Lung microvascular endothelial cell (primary cell): ENCODE measurements around the gene MFNG. TPM values are rescaled to one million over a fixed set of nuclear protein-coding genes. Genes with fewer than 3 reads are reported as not detected.

Source experiments
- DNase-seq, 2 donors: peaks; one replicate each; pipeline versions ENCODE4 v3.0.0 to v3.0.0-alpha.2; 2010; ENCODE audit warnings: low read depth in 2 of 2
- total RNA-seq: library from RNA; depleted of rRNA; stranded (reverse); fragments of >200 nt; gene quantifications from 2 replicates; pipeline ENCODE4 v1.2.1, GENCODE V29; 2014

Gene MFNG
- total RNA-seq, 1 donor from 2014 or later = 137 TPM

GRCh38 chr22:37514526-37515051 lies 28.4 kb upstream of the MFNG start:
- DNase-seq = no peak

GRCh38 chr22:37511395-37512104 lies 25.4 kb upstream of the MFNG start:
- no peak for DNase-seq

- no peak for DNase-seq
These were observed 23.9 kb upstream of the MFNG start for GRCh38 chr22:37510091-37510490.

DNA sequence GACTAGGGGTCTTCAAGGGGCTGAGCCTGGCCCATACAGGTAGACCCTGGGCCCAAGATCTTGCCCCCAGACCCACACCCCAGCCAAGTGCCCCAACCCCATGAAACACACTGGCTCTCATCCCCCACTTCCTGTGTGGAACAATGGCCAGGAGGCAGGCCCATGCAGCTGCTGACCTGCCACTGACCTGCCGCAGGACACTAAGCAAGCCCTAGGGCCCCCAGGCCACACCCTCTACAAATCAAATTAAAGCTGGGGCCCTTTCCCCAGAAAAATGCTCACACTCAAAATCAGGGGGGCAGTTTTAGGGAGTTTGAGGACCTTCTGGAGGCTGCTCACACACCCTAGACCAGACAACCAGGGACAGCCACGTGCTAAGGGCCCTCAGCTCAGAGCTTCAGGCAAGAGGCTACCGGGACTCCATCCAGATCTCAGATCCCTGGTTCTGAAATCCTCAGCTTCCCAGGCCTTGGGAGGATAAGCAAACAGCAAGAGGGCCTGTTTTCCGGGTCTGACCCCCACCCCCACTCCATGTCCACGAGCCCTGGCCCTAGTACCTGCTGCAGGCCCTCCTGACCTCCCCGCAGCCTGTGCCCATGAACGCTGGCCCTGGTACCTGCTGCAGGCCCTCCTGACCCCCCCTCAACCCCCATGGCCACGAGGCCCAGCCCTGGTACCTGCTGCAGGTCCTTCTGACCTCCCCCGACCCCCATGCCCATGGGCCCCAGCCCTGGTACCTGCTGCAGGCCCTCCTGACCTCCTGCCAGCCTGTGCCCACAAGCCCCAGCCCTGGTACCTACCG lies 23.1 kb upstream of the MFNG start:
- DNase-seq = peak; percentile 65 to 67

DNA sequence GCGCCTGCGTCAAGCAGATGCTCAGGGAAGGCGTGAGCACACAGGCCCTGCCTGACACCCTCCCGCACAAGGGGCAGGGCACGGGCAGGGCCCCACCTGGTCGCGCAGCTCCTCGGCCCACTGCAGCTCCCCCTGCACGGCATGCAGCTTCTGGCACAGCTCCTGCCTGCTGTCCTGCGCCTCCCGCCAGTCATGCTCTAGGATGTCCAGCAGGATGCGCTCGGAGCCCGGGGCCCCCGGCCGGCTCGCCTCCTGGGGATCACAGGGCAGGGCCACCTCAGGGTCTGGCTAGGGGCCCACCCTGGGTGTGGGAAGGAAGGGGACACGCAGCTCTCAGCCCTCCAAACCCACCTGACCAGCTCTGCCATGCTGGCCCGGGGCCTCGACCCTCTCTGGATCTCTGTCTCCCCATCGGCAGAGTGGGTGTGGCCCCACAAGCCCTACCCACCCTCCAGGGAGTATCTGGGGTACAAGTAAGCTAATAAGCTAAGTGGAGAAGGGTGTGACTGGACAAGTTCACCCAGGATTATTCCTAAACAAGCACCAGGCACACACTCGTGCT lies 22.3 kb upstream of the MFNG start:
- peak; percentile 58 to 70 for DNase-seq

- no peak for DNase-seq
These were observed 21.5 kb upstream of the MFNG start for GRCh38 chr22:37507731-37508130.

DNA sequence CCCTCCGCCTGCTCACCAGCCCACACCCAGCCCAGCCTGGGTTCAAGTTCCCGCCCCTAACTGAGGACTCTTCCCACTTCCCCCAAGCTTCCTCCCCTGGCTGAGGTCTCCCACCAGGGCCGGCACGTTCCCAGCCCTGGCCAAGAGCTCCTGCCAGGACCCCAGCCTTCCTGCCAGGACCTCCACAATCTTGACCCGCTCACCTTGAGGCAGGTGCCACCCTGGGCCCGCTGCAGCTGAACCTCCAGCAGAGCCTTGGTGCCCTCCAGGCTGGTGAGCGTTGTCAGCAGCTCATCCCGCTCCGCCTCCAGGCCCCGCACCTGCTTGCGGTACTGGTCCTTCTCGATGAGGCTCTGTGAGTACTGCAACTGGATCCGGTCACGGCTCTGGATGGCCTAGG lies 19.8 kb upstream of the MFNG start:
- DNase-seq = no peak

GRCh38 chr22:37505565-37505964 lies 19.4 kb upstream of the MFNG start:
- no peak for DNase-seq

- no peak for DNase-seq
These were observed 18.8 kb upstream of the MFNG start for GRCh38 chr22:37504964-37505363.

- peak in 1 of 2 donors; percentile 38 for DNase-seq
These were observed 17.7 kb upstream of the MFNG start for GRCh38 chr22:37503850-37504249.

GRCh38 chr22:37503183-37503683 lies 17.0 kb upstream of the MFNG start:
- no peak for DNase-seq

GRCh38 chr22:37502342-37503182 lies 16.4 kb upstream of the MFNG start:
- DNase-seq = peak in 1 of 2 donors; percentile 52

GRCh38 chr22:37501610-37502341 lies 15.6 kb upstream of the MFNG start:
- DNase-seq = peak; percentile 92

DNA sequence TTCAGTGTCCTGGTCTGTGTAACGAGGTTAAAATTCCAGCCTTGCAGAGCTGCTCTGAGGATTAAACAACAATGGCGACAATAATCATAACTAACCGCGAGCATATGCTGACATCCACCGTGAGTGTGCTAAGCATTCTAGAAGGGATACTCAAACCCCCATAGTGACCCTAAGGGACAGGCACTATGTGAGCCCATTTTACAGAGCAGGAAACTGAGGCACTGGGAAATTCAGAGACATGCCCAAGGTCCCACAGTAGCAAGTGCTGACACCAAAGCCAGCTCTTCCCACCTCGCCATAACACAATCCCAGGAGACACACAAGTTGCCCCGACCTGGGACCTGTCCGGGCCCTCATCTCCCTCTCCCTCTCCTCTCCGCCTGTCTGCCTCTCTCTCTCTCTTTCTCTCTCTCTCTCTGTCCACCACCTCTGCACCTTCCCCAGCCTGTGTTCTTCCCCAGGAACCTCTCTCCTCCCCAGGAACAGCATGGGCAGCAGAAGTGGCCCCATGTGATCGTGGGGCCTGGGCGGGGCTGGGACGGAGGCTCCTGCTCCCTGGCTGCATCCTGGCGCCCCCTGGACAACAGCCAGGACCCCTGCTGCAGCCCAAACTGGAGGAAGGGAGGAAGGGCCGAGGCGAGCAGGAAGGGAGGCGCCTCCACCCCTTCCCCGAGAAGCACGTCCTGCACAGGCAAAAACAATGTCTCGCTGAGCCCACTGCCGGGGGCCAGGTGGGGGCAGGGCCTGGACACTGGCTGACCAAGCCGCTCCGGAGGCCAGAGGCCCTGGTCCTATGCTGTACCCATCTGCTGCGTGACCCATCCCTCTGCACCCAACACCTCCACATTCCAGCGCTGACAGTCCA lies 14.8 kb upstream of the MFNG start:
- peak in 1 of 2 donors; percentile 40 for DNase-seq

DNA sequence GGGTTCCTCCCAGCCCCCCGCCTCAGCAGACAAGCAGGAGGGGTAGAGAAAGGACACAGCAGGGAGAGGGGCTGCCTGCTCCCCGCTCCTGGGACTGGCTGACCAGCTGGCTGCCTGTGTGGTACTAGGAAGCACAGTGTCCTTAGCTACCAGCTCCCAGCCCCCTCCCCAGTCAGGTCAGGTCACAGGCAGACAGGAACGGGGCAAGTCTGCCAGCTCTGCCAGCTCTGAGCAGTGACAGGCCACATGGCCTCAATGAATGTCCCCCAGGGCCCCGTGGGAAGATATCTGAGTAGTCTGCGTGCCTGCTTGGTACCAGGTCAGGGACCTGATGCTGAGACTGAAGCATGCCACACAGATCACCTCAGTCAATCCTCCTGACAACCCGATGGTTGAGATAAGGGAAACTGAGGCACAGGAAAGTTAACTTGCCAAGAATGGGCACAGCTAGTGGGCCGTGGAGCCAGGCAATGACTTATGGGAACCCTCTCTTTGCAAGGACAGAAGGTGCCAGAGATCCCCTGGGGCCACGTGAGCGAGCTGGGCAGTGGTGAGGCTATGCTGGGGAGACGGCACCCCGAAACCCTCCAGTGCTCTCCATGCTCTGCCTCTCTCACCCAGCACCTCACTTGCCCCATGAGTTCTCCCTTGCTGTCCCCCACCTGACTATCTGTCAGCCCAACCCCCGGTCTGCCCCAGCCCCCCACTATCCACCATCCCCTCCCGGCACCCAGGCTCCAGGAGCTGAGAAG lies 13.8 kb upstream of the MFNG start:
- DNase-seq = no peak

- DNase-seq = peak in 1 of 2 donors; percentile 49
These were observed 13.0 kb upstream of the MFNG start for GRCh38 chr22:37499027-37499707.

DNA sequence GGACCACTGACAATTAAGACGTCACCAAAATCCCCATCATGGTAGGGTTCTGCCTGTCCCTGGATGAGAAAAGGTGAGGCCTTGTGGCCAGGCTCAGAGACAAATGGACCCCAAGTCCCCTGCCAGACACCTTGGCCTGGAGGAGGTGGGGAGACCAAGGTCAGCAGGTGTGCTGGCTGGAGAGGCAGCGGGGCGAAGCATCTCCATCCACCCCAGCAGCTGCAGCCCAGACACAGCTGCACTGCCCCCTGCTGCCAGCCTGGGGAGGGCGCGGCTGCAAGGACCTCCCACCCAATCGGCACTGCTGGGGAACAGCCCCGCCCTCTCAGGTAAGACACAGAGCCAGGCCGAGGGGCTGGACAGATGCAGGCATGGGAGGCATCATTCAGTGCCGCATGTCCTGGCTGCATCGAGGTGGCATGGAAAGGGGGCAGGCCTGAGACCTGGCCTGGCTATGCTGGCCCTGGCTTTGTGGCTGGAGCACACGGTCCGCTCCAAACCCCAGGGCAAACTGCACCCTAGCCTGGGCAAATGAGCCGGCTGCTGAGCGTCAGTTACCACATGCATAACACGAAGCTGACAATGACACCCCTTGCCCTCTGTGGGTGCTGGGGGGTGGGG lies 12.2 kb upstream of the MFNG start:
- DNase-seq = peak; percentile 31 to 67
